Loucy (cell line): ENCODE measurements around the gene SPEF1.

Source experiments
- H2AFZ ChIP-seq: fragments of 200-600 bp; sonication (generic); 2 replicates; pipeline ENCODE4 v1.6.0; 2016; ENCODE audit warnings: antibody characterized with exemption, mild to moderate bottlenecking, low read length, moderate library complexity
- H3F3A ChIP-seq: fragments of 200-600 bp; 2 replicates; pipeline ENCODE4 v1.6.0; 2016; ENCODE audit warnings: antibody characterized with exemption, low read depth, mild to moderate bottlenecking
- H3K27me3 ChIP-seq: fragments of 200-600 bp; sonication (generic); 2 replicates; pipeline ENCODE4 v1.6.1; 2014; ENCODE audit warnings: low read length, mild to moderate bottlenecking; ENCODE audit not compliant: insufficient read depth, poor library complexity, severe bottlenecking
- H3K36me3 ChIP-seq: fragments of 200-600 bp; sonication (generic); 2 replicates; pipeline ENCODE4 v1.6.1; 2016; ENCODE audit warnings: low read length; ENCODE audit not compliant: insufficient read depth
- H3K4me1 ChIP-seq: fragments of 200-600 bp; sonication (generic); 2 replicates; pipeline ENCODE4 v1.5.1; 2014; ENCODE audit warnings: low read length, mild to moderate bottlenecking; ENCODE audit not compliant: insufficient read depth, poor library complexity, severe bottlenecking
- H3K4me2 ChIP-seq: fragments of 200-600 bp; sonication (generic); 2 replicates; pipeline ENCODE4 v1.6.0; 2014; ENCODE audit warnings: antibody characterized with exemption, low read length, low read depth, mild to moderate bottlenecking; ENCODE audit not compliant: poor library complexity, severe bottlenecking
- H3K4me3 ChIP-seq: fragments of 200-600 bp; sonication (generic); 2 replicates; pipeline ENCODE4 v1.5.1; 2014; ENCODE audit warnings: low read length, mild to moderate bottlenecking, mixed read lengths; ENCODE audit not compliant: poor library complexity, severe bottlenecking
- H3K79me2 ChIP-seq: fragments of 200-600 bp; sonication (generic); 2 replicates; pipeline ENCODE4 v1.6.1; 2014; ENCODE audit warnings: low read length; ENCODE audit not compliant: insufficient read depth
- H3K9ac ChIP-seq: fragments of 200-600 bp; sonication (generic); 2 replicates; pipeline ENCODE4 v1.6.0; 2014; ENCODE audit warnings: mild to moderate bottlenecking, low read depth, low read length, moderate library complexity; ENCODE audit not compliant: poor library complexity, severe bottlenecking
- H3K9me2 ChIP-seq: fragments of 200-600 bp; sonication (generic); replicated peaks from 2 replicates; pipeline ENCODE4 v1.6.1; 2016; ENCODE audit warnings: low read depth, low read length, mixed read lengths
- H3K9me3 ChIP-seq: fragments of 200-600 bp; sonication (generic); 2 replicates; pipeline ENCODE4 v1.6.1; 2014; ENCODE audit warnings: mild to moderate bottlenecking, antibody characterized with exemption, low read length, low read depth; ENCODE audit not compliant: insufficient read depth
- H4K20me1 ChIP-seq: fragments of 200-600 bp; sonication (generic); 2 replicates; pipeline ENCODE4 v1.6.0; 2014; ENCODE audit warnings: antibody characterized with exemption, low read length, mild to moderate bottlenecking; ENCODE audit not compliant: insufficient read depth, poor library complexity, severe bottlenecking
- EZH2phosphoT487 ChIP-seq: fragments of 200-600 bp; IDR thresholded peaks from 2 replicates; pipeline ENCODE4 v1.6.1; 2018; ENCODE audit warnings: antibody characterized with exemption, mild to moderate bottlenecking, moderate library complexity, borderline replicate concordance
- TF ChIP-seq, protein P1 (sequence below): fragments of 200-600 bp; sonication (generic); conservative IDR thresholded peaks from 2 replicates; pipeline ENCODE4 v1.5.1; 2014; ENCODE audit warnings: mild to moderate bottlenecking, antibody characterized with exemption, low read length

SPEF1 gene

DNA sequence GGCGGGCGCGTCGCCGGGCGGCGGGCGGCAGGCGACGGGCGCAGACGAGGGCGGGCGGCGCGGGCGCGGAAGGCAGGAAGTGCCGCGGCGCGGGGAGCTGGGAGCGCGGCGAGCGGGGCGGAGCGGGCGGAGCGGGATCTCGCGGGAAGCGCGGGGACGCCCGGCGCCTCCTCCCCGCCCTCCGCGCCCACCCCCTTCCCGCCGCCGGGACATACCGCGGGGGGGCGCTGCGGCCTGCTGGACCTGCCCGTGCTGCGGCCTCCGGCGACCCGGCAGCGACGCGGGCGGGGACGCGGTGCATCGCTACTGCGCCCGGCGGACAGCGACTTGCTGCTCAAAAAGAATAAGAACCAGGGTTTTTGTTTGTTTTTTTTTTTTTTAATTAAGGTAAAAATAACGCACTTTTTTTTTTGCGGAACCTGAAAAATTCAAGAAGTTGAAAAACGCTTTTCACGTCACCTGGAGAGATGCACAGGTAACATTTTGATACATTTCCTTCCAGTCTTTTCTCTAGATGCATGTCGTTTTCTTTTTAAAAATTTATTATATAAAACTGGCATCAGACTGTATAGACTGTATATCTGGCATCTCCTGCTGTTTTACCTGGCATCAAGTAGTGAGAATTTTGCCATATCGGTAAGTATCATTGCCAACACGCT is 5.5 kb upstream of the SPEF1 start, which contains the start of gene CENPB:
TSS of gene CENPB (minus strand) at position 76 of the 659 bp plus-strand sequence. CDS start 257 bp downstream, outside the sequence.
- Histone ChIP-seq H3K9me3 (no peaks in the 10 kb centered on the region), H2AFZ (peak within 1 kb of the TSS; percentile 69; the same call in 1 of the 2 replicates), H3F3A (no peaks in the 10 kb centered on the region), H3K4me1 (peaks cover 7% of the 10 kb centered on the region), H3K9me2 (no peaks in the 10 kb centered on the region), H3K4me2 (peak within 1 kb of the TSS; percentile 86), H3K9ac (peak within 1 kb of the TSS; percentile 45), H3K79me2 (no peaks in the 10 kb centered on the region), H3K27me3 (no peaks in the 10 kb centered on the region), H3K36me3 (no peaks in the 10 kb centered on the region), H3K4me3 (peak within 1 kb of the TSS; percentile 69), H4K20me1 (no peaks in the 10 kb centered on the region)
- TF ChIP-seq, protein P1, sequence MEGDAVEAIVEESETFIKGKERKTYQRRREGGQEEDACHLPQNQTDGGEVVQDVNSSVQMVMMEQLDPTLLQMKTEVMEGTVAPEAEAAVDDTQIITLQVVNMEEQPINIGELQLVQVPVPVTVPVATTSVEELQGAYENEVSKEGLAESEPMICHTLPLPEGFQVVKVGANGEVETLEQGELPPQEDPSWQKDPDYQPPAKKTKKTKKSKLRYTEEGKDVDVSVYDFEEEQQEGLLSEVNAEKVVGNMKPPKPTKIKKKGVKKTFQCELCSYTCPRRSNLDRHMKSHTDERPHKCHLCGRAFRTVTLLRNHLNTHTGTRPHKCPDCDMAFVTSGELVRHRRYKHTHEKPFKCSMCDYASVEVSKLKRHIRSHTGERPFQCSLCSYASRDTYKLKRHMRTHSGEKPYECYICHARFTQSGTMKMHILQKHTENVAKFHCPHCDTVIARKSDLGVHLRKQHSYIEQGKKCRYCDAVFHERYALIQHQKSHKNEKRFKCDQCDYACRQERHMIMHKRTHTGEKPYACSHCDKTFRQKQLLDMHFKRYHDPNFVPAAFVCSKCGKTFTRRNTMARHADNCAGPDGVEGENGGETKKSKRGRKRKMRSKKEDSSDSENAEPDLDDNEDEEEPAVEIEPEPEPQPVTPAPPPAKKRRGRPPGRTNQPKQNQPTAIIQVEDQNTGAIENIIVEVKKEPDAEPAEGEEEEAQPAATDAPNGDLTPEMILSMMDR: peak; percentile 62
- TF ChIP-seq EZH2phosphoT487: no peak

DNA sequence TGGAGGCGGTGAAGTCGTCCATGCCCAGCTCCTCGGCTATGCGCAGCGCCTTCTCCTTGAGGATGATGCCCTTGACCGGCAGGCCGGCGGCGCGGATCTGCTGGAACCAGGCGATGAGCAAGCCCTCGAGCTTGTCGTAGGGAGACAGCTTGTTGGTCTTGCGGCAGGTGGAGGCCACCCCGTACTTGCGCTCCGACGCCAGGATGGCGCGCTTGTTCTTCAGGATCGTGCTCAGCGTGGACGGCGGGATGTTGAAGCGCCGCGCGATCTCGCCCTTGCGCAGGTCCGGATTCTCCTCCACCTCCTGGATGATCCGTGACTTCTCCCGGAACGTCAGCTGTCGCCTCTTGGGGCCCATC is 4.9 kb upstream of the SPEF1 start:
- H4K20me1 ChIP-seq: no peaks in the 10 kb centered on the region
- no peak for TF ChIP-seq EZH2phosphoT487
- TF ChIP-seq, protein P1: no peak
- no peak overlapping the region for H3K9ac ChIP-seq
- no peak overlapping the region for H3K4me3 ChIP-seq
- no peak overlapping the region for H2AFZ ChIP-seq
- no peaks in the 10 kb centered on the region for H3K79me2 ChIP-seq
- H3K27me3 ChIP-seq: no peaks in the 10 kb centered on the region
- H3K4me2 ChIP-seq: no peak overlapping the region
- H3F3A ChIP-seq: no peaks in the 10 kb centered on the region
- no peaks in the 10 kb centered on the region for H3K9me3 ChIP-seq
- H3K4me1 ChIP-seq: peaks cover 7% of the 10 kb centered on the region
- no peaks in the 10 kb centered on the region for H3K9me2 ChIP-seq
- H3K36me3 ChIP-seq: no peaks in the 10 kb centered on the region

DNA sequence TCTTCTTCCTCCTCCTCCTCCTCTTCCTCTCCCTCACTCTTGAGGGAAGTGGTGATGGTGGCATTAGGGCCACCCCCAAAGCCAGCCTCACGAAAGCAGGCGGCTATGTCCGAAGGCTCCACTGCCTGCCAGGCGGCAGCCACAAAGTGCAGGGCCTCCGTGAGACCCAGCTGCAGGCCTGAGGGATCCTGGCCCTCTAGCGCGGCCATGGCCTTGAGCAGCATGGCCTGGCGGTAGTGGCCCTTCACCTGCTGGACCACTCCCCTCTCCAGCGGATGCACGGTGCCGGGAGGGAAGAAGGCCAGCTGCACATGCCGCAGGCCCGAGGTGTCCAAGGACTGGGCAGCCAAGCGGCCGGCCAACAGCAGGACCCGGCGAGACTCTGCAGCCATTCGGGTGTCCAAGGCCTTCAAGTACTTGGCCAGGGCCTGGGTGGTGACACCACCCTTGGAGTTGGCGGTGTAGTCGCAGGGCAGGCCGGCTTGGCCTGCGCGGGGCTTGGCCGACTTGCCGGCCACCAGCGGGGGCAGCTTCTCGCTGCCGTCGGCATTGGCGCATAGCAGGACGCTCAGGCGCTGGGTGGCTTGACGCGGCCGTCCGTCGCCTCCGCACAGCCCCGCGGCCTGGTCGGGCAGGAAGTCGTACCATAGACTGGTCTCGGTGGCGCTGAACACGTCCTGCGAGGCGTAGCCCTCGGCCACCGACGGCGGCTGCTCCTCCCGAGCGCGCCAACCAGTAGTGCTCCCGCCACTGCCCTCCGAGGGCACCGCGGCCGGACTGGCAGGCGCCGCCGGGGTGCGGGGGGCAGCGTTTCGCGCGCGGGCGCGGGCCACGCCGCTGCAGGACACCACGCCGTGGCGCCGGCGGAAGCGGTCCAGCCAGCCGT is 4.2 kb upstream of the SPEF1 start:
- Histone ChIP-seq H3K9me2 (no peaks in the 10 kb centered on the region), H3K4me3 (no peak overlapping the region), H3K36me3 (no peaks in the 10 kb centered on the region), H2AFZ (no peak overlapping the region), H3K9me3 (no peaks in the 10 kb centered on the region), H3F3A (no peaks in the 10 kb centered on the region), H3K9ac (no peak overlapping the region), H3K4me1 (peaks cover 7% of the 10 kb centered on the region), H3K27me3 (no peaks in the 10 kb centered on the region), H4K20me1 (no peaks in the 10 kb centered on the region), H3K4me2 (no peak overlapping the region), H3K79me2 (no peaks in the 10 kb centered on the region)
- TF ChIP-seq EZH2phosphoT487: no peak
- TF ChIP-seq, protein P1: no peak
